H1 (cell line): ENCODE results near the gene PAWR. TPM values are rescaled to one million over a fixed set of nuclear protein-coding genes. Genes with fewer than 3 reads are reported as not detected.

Experiments
- CTCF ChIA-PET: fragments of 300-600 bp; sonication (Branson Sonifier 250); formaldehyde crosslinking; loops from one replicate; lab custom pipeline; 2021; ENCODE audit not compliant: partially characterized antibody; lab: Charles Lee
- POLR2A ChIA-PET: fragments of 300-600 bp; sonication (Branson Sonifier 250); formaldehyde crosslinking; loops from one replicate; lab custom pipeline; 2021; ENCODE audit warnings: inconsistent platforms; ENCODE audit not compliant: partially characterized antibody; lab: Charles Lee
- DNase-seq, 2 experiments: peaks; one replicate each; pipeline versions ENCODE4 v3.0.0 to v3.0.0-alpha.2; 2010 to 2022; ENCODE audit warnings: low spot score in 2 of 2, low read depth in 1 of 2, mixed read lengths in 1 of 2
- FAIRE-seq: peaks from 2 replicates; lab custom pipeline; 2011; peaks lifted over from hg19 to GRCh38; lab: Jason Lieb, UNC
- H2AFZ ChIP-seq: 2 replicates; pipeline ENCODE4 v1.8.1; 2012; ENCODE audit warnings: low read length, inconsistent platforms
- H2AK5ac ChIP-seq: 2 replicates; pipeline ENCODE4 v1.6.1; 2013; ENCODE audit warnings: low read depth, low read length
- H2BK120ac ChIP-seq: replicated peaks from 2 replicates; pipeline ENCODE3; 2013; ENCODE audit warnings: low read depth, low read length, inconsistent platforms
- H2BK12ac ChIP-seq: 2 replicates; pipeline ENCODE4 v1.6.1; 2013; ENCODE audit warnings: low read depth, low read length
- H2BK15ac ChIP-seq: 2 replicates; pipeline ENCODE4 v1.6.1; 2013; ENCODE audit warnings: low read length
- H2BK20ac ChIP-seq: 2 replicates; pipeline ENCODE4 v1.6.1; 2013; ENCODE audit warnings: low read length
- H2BK5ac ChIP-seq: 2 replicates; pipeline ENCODE4 v1.6.1; 2013; ENCODE audit warnings: low read depth, low read length
- H3K14ac ChIP-seq: 2 replicates; pipeline ENCODE4 v1.6.1; 2013; ENCODE audit warnings: inconsistent platforms; ENCODE audit not compliant: insufficient read length
- H3K18ac ChIP-seq: 2 replicates; pipeline ENCODE4 v1.6.1; 2013; ENCODE audit warnings: low read length; ENCODE audit errors: extremely low read depth
- H3K23ac ChIP-seq: 2 replicates; pipeline ENCODE4 v1.6.1; 2013; ENCODE audit warnings: inconsistent platforms; ENCODE audit not compliant: insufficient read length
- H3K23me2 ChIP-seq: 2 replicates; pipeline ENCODE4 v1.6.1; 2013; ENCODE audit warnings: low read depth, low read length
- H3K27ac ChIP-seq: 2 replicates; pipeline ENCODE4 v1.6.1; 2011; ENCODE audit warnings: low read depth, low read length, inconsistent platforms
- H3K27me3 ChIP-seq, 4 experiments: replicated peaks in 1 of 4; 1 replicate in 1 of 4; 2 replicates in 3 of 4; pipeline versions ENCODE4 v1.6.1 to v1.8.1; 2011 to 2013; ENCODE audit warnings: low read length in 3 of 4, mild to moderate bottlenecking in 3 of 4, inconsistent platforms in 2 of 4, mixed read lengths in 2 of 4, moderate library complexity in 1 of 4; ENCODE audit not compliant: control insufficient read depth in 3 of 4, insufficient read depth in 3 of 4; ENCODE audit errors: extremely low read depth in 1 of 4
- H3K36me3 ChIP-seq, 4 experiments: 2 replicates each; pipeline versions ENCODE4 v1.6.1 to v1.8.1; 2011 to 2013; ENCODE audit warnings: mild to moderate bottlenecking in 4 of 4, low read length in 3 of 4, moderate library complexity in 2 of 4, control low read depth in 1 of 4, inconsistent platforms in 1 of 4; ENCODE audit not compliant: insufficient read depth in 4 of 4, control insufficient read depth in 2 of 4
- H3K4ac ChIP-seq: replicated peaks from 2 replicates; pipeline ENCODE3; 2013; ENCODE audit warnings: low read length, low read depth, mixed read lengths, inconsistent platforms; ENCODE audit not compliant: insufficient read length
- H3K4me1 ChIP-seq, 4 experiments: replicated peaks in 1 of 4; 1 replicate in 1 of 4; 2 replicates in 3 of 4; pipeline versions ENCODE4 v1.6.1 to v1.8.1; 2011 to 2013; ENCODE audit warnings: low read length in 3 of 4, inconsistent platforms in 2 of 4, mixed read lengths in 1 of 4; ENCODE audit not compliant: insufficient read depth in 4 of 4, control insufficient read depth in 3 of 4
- H3K4me2 ChIP-seq, 2 experiments: 2 replicates each; pipeline versions ENCODE4 v1.6.1 to v1.8.1; 2011 to 2013; ENCODE audit warnings: low read depth in 2 of 2, low read length in 2 of 2, control low read depth in 1 of 2, inconsistent platforms in 1 of 2, mild to moderate bottlenecking in 1 of 2; ENCODE audit not compliant: insufficient read depth in 1 of 2
- H3K4me3 ChIP-seq, 4 experiments: fragments of 200-600, 300-600 bp in 1 of 4; sonication (generic), shearing (Covaris generic), sonication (Bioruptor Twin) in 1 of 4; 2 replicates each; pipeline versions ENCODE4 v1.5.1 to v1.8.1; 2011 to 2016; ENCODE audit warnings: low read length in 4 of 4, low read depth in 3 of 4, control low read depth in 2 of 4, inconsistent platforms in 2 of 4, mild to moderate bottlenecking in 2 of 4, mixed read lengths in 1 of 4, moderate library complexity in 1 of 4; ENCODE audit not compliant: insufficient read depth in 2 of 4; ENCODE audit errors: extremely low read depth in 1 of 4
- H3K56ac ChIP-seq: replicated peaks from 2 replicates; pipeline ENCODE3; 2013; ENCODE audit warnings: low read depth, mild to moderate bottlenecking, mixed read lengths, low read length, inconsistent platforms; ENCODE audit not compliant: insufficient read length
- H3K79me1 ChIP-seq: 2 replicates; pipeline ENCODE4 v1.6.1; 2013; ENCODE audit warnings: low read depth, low read length, control low read depth
- H3K79me2 ChIP-seq, 2 experiments: 2 replicates each; pipeline versions ENCODE4 v1.6.1 to v1.8.1; 2012 to 2013; ENCODE audit warnings: low read length in 2 of 2, mild to moderate bottlenecking in 2 of 2, inconsistent platforms in 1 of 2; ENCODE audit not compliant: insufficient read depth in 2 of 2, control insufficient read depth in 1 of 2
- H3K9ac ChIP-seq, 4 experiments: replicated peaks in 1 of 4; 1 replicate in 1 of 4; 2 replicates in 3 of 4; pipeline versions ENCODE4 v1.6.1 to v1.8.1; 2011 to 2013; ENCODE audit warnings: low read depth in 3 of 4, low read length in 3 of 4, control low read depth in 2 of 4, mild to moderate bottlenecking in 2 of 4, moderate library complexity in 2 of 4, inconsistent platforms in 1 of 4; ENCODE audit errors: extremely low read depth in 1 of 4
- H3K9me3 ChIP-seq, 2 experiments: 2 replicates each; pipeline versions ENCODE4 v1.6.1 to v1.8.1; 2012 to 2013; ENCODE audit warnings: mild to moderate bottlenecking in 2 of 2, moderate library complexity in 2 of 2, control low read depth in 1 of 2, inconsistent platforms in 1 of 2, low read depth in 1 of 2, low read length in 1 of 2, mixed read lengths in 1 of 2; ENCODE audit not compliant: insufficient read depth in 2 of 2
- H4K20me1 ChIP-seq, 2 experiments: replicated peaks in 1 of 2; 2 replicates each; pipeline versions ENCODE3 to v1.8.1; 2011 to 2013; ENCODE audit warnings: inconsistent platforms in 2 of 2, low read length in 2 of 2, mild to moderate bottlenecking in 1 of 2; ENCODE audit not compliant: insufficient read depth in 2 of 2, control insufficient read depth in 1 of 2
- H4K5ac ChIP-seq: 2 replicates; pipeline ENCODE4 v1.6.1; 2013; ENCODE audit warnings: low read length, low read depth, mixed read lengths, inconsistent platforms; ENCODE audit not compliant: insufficient read length
- H4K8ac ChIP-seq: 2 replicates; pipeline ENCODE4 v1.8.0; 2013; ENCODE audit warnings: mild to moderate bottlenecking, moderate library complexity, low read length, inconsistent platforms; ENCODE audit not compliant: insufficient read depth; ENCODE audit errors: extremely low read depth
- H4K91ac ChIP-seq: replicated peaks from 2 replicates; pipeline ENCODE3; 2013; ENCODE audit warnings: low read length, mixed read lengths, inconsistent platforms; ENCODE audit not compliant: insufficient read length
- ASH2L ChIP-seq: fragments of 200-600, 300-600 bp; sonication (generic); IDR thresholded peaks from one replicate; pipeline ENCODE4 v1.7.1; 2017; ENCODE audit warnings: low read length
- BCL11A ChIP-seq, 2 experiments: IDR thresholded peaks; one replicate each; pipeline ENCODE4 v1.6.1; 2011; ENCODE audit warnings: low read depth in 2 of 2, low read length in 2 of 2, mild to moderate bottlenecking in 2 of 2
- CBX8 ChIP-seq: fragments of 300-800, 300-1000 bp; sonication (generic); IDR thresholded peaks from 2 replicates; pipeline ENCODE4 v1.7.1; 2016; ENCODE audit warnings: low read depth, low read length, borderline replicate concordance
- KDM1A ChIP-seq: fragments of 200-600, 300-600 bp; sonication (generic); IDR thresholded peaks from 2 replicates; pipeline ENCODE4 v1.7.1; 2016; ENCODE audit warnings: mild to moderate bottlenecking, low read length, borderline replicate concordance
- KDM5A ChIP-seq: fragments of 200-600 bp; IDR thresholded peaks from 2 replicates; pipeline ENCODE4 v1.7.1; 2012; ENCODE audit warnings: mild to moderate bottlenecking, low read length, inconsistent platforms, mixed read lengths
- NANOG ChIP-seq: IDR thresholded peaks from 2 replicates; pipeline ENCODE4 v1.6.1; 2011; ENCODE audit warnings: low read length, low read depth, mild to moderate bottlenecking, inconsistent platforms; ENCODE audit not compliant: insufficient read depth, poor library complexity, severe bottlenecking
- NRF1 ChIP-seq: IDR thresholded peaks from 2 replicates; pipeline ENCODE4 v1.6.1; 2011; ENCODE audit warnings: mild to moderate bottlenecking, low read depth, low read length, improper control_type of control experiment
- POU5F1 ChIP-seq: IDR thresholded peaks from 2 replicates; pipeline ENCODE4 v1.6.1; 2011; ENCODE audit warnings: low read depth, mild to moderate bottlenecking, low read length, moderate library complexity
- RNF2 ChIP-seq: fragments of 200-900, 300-1000 bp; sonication (generic); IDR thresholded peaks from 2 replicates; pipeline ENCODE4 v1.7.1; 2016; ENCODE audit warnings: borderline replicate concordance, low read depth, mild to moderate bottlenecking, antibody characterized with exemption, low read length; ENCODE audit not compliant: poor library complexity, severe bottlenecking; ENCODE audit errors: missing control alignments
- SAP30 ChIP-seq: fragments of 300-600 bp; sonication (generic); IDR thresholded peaks from 2 replicates; pipeline ENCODE4 v1.7.1; 2012; ENCODE audit warnings: low read length, moderate library complexity, mild to moderate bottlenecking, inconsistent platforms; ENCODE audit not compliant: insufficient read depth, insufficient replicate concordance
- SP1 ChIP-seq: IDR thresholded peaks from 2 replicates; pipeline ENCODE4 v1.6.1; 2011; ENCODE audit warnings: low read depth, low read length
- SRF ChIP-seq: IDR thresholded peaks from 2 replicates; pipeline ENCODE4 v1.6.1; 2011; ENCODE audit warnings: mild to moderate bottlenecking, low read depth, low read length, moderate library complexity
- TEAD4 ChIP-seq: IDR thresholded peaks from 2 replicates; pipeline ENCODE4 v1.6.1; 2012; ENCODE audit warnings: low read depth, low read length, inconsistent platforms, mixed read lengths
- YY1 ChIP-seq: IDR thresholded peaks from 2 replicates; pipeline ENCODE4 v1.6.1; 2011; ENCODE audit warnings: low read depth, mild to moderate bottlenecking, low read length
- WGBS, 2 experiments: shearing (Covaris generic) in 1 of 2; methylation state at CpG; one replicate each; pipeline versions ENCODE4 v1.1.6 to v1.1.7; 2013 to 2015; ENCODE audit warnings: low lambda C conversion rate in 2 of 2, mixed read lengths in 2 of 2, inconsistent platforms in 1 of 2, low coverage in 1 of 2, missing lambda C conversion rate in 1 of 2; ENCODE audit not compliant: insufficient replicate concordance in 2 of 2, insufficient coverage in 1 of 2, insufficient read length in 1 of 2; ENCODE audit errors: extremely low coverage in 1 of 2, missing lambda C conversion rate in 1 of 2; 5-methylcytosine and 5-hydroxymethylcytosine counted together
- polyA plus RNA-seq, 7 experiments: library from polyadenylated mRNA; depleted of rRNA in 3 of 7; stranded (reverse) in 5 of 7; unstranded in 2 of 7; fragments of >200 nt in 5 of 7; fragments of 200-250 nt in 2 of 7; gene quantifications; 1 replicate in 5 of 7; 2 replicates in 1 of 7; 4 replicates in 1 of 7; pipeline versions ENCODE4 v1.2.1 to v1.2.3, GENCODE V29; 2011 to 2013; ENCODE audit warnings: missing spikeins in 2 of 7, mixed read lengths in 2 of 7
- total RNA-seq: library from RNA; stranded (reverse); fragmentation: NEBNext Ultra II Directional; extraction: Animal tissue kit (Norgen Biotek cat#: 25700); gene quantifications from 2 replicates; pipeline ENCODE4 v1.2.1, GENCODE V29; 2021
- TF ChIP-seq, protein P1 (sequence below): IDR thresholded peaks from 2 replicates; pipeline ENCODE4 v1.6.1; 2012; ENCODE audit warnings: inconsistent platforms

PAWR gene
- total and polyA plus RNA-seq, 2 of the 8 experiments (the other 6 are each of a cell fraction or from before 2014, with no cell fraction given): 28.3 to 327 TPM

GRCh38 chr12:79587368-79587767 is 103.4 kb downstream of the PAWR start:
- Histone ChIP-seq H3K9ac (no peak overlapping the region), H3K4me1 (no peaks in the 10 kb centered on the region), H3K23ac (no peak overlapping the region), H3K4ac (no peak overlapping the region), H4K20me1 (peaks cover 0 to 2% of the 10 kb centered on the region in 2 experiments), H3K14ac (no peak overlapping the region), H3K4me2 (no peak overlapping the region), H2BK20ac (no peak overlapping the region), H3K36me3 (peaks cover 0 to 31% (median 6%) of the 10 kb centered on the region in 4 experiments; a peak in 4 of 8 replicates), H3K79me1 (no peaks in the 10 kb centered on the region), H3K56ac (no peak overlapping the region), H2AFZ (no peak overlapping the region), H4K91ac (no peak overlapping the region), H3K9me3 (no peaks in the 10 kb centered on the region), H4K8ac (no peak overlapping the region), H3K27me3 (no peaks in the 10 kb centered on the region), H3K79me2 (peaks cover 0 to 3% of the 10 kb centered on the region in 2 experiments; a peak in 1 of 4 replicates), H2BK120ac (no peak overlapping the region), H2BK12ac (no peak overlapping the region), H2AK5ac (no peak overlapping the region), H4K5ac (no peak overlapping the region), H3K27ac (no peak overlapping the region), H3K23me2 (no peaks in the 10 kb centered on the region), H3K18ac (no peak overlapping the region), H3K4me3 (no peak overlapping the region), H2BK15ac (no peak overlapping the region), H2BK5ac (no peak overlapping the region)
- ChIA-PET POLR2A (no interaction called here), CTCF (no interaction called here)
- no peak for FAIRE-seq
- 91% methylated on average over 1 of the region's 1 CpG; no CpG with 5 or more reads in 1 of the 2 experiments for WGBS, 2 experiments
- DNase-seq: no peak
- TF ChIP-seq KDM5A: no peak
- TF ChIP-seq SP1: no peak
- TF ChIP-seq BCL11A (IDR thresholded peaks at IDR 0.05; ENCODE audit: low read depth in 2 of 2, low read length in 2 of 2): no peak
- TF ChIP-seq, protein P1, sequence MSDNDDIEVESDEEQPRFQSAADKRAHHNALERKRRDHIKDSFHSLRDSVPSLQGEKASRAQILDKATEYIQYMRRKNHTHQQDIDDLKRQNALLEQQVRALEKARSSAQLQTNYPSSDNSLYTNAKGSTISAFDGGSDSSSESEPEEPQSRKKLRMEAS: no peak
- TF ChIP-seq NANOG: no peak
- no peak for TF ChIP-seq POU5F1
- TF ChIP-seq YY1: no peak
- no peak for TF ChIP-seq ASH2L
- TF ChIP-seq NRF1: no peak
- TF ChIP-seq SAP30: no peak
- no peak for TF ChIP-seq RNF2
- no peak for TF ChIP-seq TEAD4
- no peak for TF ChIP-seq CBX8
- TF ChIP-seq KDM1A: no peak
- TF ChIP-seq SRF: no peak
